Bronchial epithelial cell (primary cell): ENCODE data around the gene MLLT6. TPM values are rescaled to one million over a fixed set of nuclear protein-coding genes. Genes with fewer than 3 reads are reported as not detected.

Source experiments
- DNase-seq: peaks from one replicate; pipeline ENCODE4 v3.0.0-alpha.2; 2010; ENCODE audit warnings: low read depth
- FAIRE-seq: peaks from 2 replicates; lab custom pipeline; 2011; peaks lifted over from hg19 to GRCh38; lab: Jason Lieb, UNC
- H3K27me3 ChIP-seq: 2 replicates; pipeline ENCODE4 v1.5.1; 2011; ENCODE audit warnings: low read length; ENCODE audit not compliant: control insufficient read depth, insufficient read depth
- H3K36me3 ChIP-seq: 2 replicates; pipeline ENCODE4 v1.5.1; 2011; ENCODE audit warnings: low read length; ENCODE audit not compliant: control insufficient read depth, insufficient read depth
- H3K4me3 ChIP-seq: 2 replicates; pipeline ENCODE4 v1.5.1; 2011; ENCODE audit warnings: mild to moderate bottlenecking, low read depth, low read length, control low read depth
- total RNA-seq: library from RNA; depleted of rRNA; stranded (reverse); fragments of >200 nt; gene quantifications from 2 replicates; pipeline ENCODE4 v1.2.1, GENCODE V29; 2014
- TF ChIP-seq, protein P1 (sequence below): IDR thresholded peaks from 2 replicates; pipeline ENCODE4 v1.5.1; 2011; ENCODE audit warnings: mild to moderate bottlenecking, moderate library complexity, low read length, control low read depth, inconsistent platforms; ENCODE audit not compliant: insufficient read depth, severe bottlenecking

Gene MLLT6
- total RNA-seq, 1 donor from 2014 or later: 10.8 TPM

DNA sequence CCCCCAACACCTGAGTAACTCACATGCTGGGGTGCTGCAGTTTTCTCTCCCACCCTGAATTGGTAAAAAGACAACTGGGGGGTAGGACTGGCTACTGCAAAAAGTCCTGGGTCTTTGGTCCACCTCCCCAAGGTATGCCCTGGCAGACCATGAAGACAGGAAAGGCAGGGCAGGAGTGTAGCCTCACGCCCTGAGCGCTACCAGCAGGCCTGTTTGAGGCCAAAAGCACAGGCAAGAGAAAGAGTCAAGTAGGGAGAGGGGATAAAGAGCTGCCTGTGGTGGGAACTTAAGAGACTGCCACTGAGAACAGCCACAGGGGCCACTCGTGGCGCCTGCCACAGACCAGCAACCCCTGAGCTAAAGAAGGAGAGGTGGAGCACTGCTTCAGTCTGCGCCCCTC lies 61.3 kb downstream of the MLLT6 start:
- Histone ChIP-seq H3K36me3 (peaks cover 25% of the 10 kb centered on the region), H3K27me3 (no peaks in the 10 kb centered on the region), H3K4me3 (no peak overlapping the region)
- TF ChIP-seq, protein P1, sequence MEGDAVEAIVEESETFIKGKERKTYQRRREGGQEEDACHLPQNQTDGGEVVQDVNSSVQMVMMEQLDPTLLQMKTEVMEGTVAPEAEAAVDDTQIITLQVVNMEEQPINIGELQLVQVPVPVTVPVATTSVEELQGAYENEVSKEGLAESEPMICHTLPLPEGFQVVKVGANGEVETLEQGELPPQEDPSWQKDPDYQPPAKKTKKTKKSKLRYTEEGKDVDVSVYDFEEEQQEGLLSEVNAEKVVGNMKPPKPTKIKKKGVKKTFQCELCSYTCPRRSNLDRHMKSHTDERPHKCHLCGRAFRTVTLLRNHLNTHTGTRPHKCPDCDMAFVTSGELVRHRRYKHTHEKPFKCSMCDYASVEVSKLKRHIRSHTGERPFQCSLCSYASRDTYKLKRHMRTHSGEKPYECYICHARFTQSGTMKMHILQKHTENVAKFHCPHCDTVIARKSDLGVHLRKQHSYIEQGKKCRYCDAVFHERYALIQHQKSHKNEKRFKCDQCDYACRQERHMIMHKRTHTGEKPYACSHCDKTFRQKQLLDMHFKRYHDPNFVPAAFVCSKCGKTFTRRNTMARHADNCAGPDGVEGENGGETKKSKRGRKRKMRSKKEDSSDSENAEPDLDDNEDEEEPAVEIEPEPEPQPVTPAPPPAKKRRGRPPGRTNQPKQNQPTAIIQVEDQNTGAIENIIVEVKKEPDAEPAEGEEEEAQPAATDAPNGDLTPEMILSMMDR: no peak
- DNase-seq (no peak), FAIRE-seq (no peak)

DNA sequence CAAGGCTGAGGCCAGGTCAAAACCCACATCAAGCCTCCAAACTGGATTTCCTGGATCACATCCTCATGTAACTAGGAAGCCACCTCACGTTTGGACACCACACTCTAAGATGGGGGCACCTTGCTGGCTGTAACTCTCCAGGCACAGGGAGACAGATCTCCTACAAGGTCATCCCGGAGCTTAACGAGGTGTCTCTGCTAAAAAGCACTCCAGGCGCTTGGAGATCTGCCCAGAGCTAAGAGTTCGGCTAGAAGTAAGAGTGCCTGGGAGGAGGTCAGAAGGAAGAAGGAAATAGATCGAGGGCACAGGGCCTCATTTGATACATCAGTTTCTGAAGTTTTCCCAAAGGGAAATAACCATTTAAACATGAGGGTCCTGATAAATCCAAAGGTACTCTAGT lies 63.3 kb downstream of the MLLT6 start:
- TF ChIP-seq, protein P1: no peak
- Histone ChIP-seq H3K4me3 (no peak overlapping the region), H3K36me3 (peaks cover 22% of the 10 kb centered on the region), H3K27me3 (no peaks in the 10 kb centered on the region)
- DNase-seq: no peak
- FAIRE-seq: no peak

- DNase-seq (no peak), FAIRE-seq (no peak)
- Histone ChIP-seq H3K27me3 (no peaks in the 10 kb centered on the region), H3K36me3 (peaks cover 25% of the 10 kb centered on the region), H3K4me3 (no peak overlapping the region)
- TF ChIP-seq, protein P1: no peak
These were observed 68.2 kb downstream of the MLLT6 start for GRCh38 chr17:38773258-38773657.

GRCh38 chr17:38777641-38778250 lies 72.7 kb downstream of the MLLT6 start:
- no peaks in the 10 kb centered on the region for H3K27me3 ChIP-seq

More at GRCh38 chr17:38777641-38778250, 72.7 kb downstream of the MLLT6 start:
- FAIRE-seq (no peak), DNase-seq (no peak)
- no peak overlapping the region for H3K4me3 ChIP-seq
- TF ChIP-seq, protein P1: no peak
- H3K36me3 ChIP-seq: peaks cover 40% of the 10 kb centered on the region

Other genes with a start within 250 kb of the MLLT6 start
- gene SRCIN1, start 99.3 kb upstream of the MLLT6 start, total RNA-seq: under 0.01 and 0.64 TPM in 2 replicates
- gene EPOP, start 30.3 kb upstream of the MLLT6 start, total RNA-seq: 2.4 and 4.2 TPM in 2 replicates
- gene CISD3, start 25.1 kb downstream of the MLLT6 start, total RNA-seq: 2.9 and 4.4 TPM in 2 replicates
- gene PCGF2, start 43.1 kb downstream of the MLLT6 start, total RNA-seq: 1.1 and 2.3 TPM in 2 replicates
- gene PSMB3, start 47.5 kb downstream of the MLLT6 start, total RNA-seq: 273 and 288 TPM in 2 replicates
- 15.5 and 21.9 TPM in 2 replicates for gene PIP4K2B, start 94.3 kb downstream of the MLLT6 start, total RNA-seq
- 11.6 and 14.3 TPM in 2 replicates for gene CWC25, start 120.0 kb downstream of the MLLT6 start, total RNA-seq
- 1,912 and 3,303 TPM in 2 replicates for gene RPL23, start 148.4 kb downstream of the MLLT6 start, total RNA-seq
- 18.6 and 21.9 TPM in 2 replicates for gene LASP1, start 164.8 kb downstream of the MLLT6 start, total RNA-seq